ENCODE data around the gene C20orf204. TPM values are rescaled to one million over a fixed set of nuclear protein-coding genes. Genes with fewer than 3 reads are reported as not detected.

Gene C20orf204
- polyA plus RNA-seq, 1 donor from 2014 or later = not detected

DNA sequence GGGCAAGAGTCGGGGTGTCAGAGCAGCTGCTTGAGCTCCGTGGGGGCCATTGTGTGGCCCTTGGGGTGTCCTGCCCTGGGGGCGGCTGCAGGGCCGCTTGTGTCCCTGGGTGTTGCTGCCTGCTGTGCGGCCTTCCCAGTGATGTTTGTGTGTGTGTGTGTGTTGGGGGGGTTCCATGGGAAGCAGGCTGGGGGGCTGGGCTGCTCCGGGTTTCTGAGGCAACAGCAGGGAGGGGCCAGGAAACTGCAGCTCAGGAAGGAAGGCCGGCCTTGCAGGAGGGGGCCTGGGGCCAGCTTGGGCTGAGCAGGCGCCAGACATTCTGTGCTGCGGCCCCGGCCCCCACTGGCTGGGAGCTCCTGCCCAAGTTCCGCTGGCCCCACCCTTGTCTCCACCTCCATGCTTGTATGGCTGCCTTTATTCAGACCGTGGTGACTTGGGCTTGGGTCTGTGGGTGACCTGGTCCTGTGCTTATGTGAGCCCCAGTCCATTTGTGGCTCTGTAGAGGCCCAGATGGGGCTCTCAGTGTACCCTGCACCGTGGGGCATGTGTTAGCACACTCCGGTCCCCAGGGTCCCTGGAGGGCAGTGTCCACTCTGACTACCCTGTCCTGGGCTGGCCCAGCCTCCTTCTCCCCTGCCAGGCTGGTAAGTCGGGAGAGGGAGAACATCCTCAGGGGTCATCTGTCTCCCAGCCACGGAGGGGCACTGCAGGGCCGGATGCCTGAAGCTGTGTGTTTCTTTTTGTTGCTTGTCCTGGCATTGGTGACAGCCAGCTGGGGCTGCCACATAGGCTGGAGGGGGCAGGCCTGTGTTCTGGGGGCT lies 18.1 kb downstream of the C20orf204 start:
- H3K9me3 Mint-ChIP-seq = no peaks in the 10 kb centered on the region
- peaks cover 3% of the 10 kb centered on the region for H3K36me3 Mint-ChIP-seq
- peaks cover 34% of the 10 kb centered on the region for H3K27me3 Mint-ChIP-seq
- peaks cover 0 to 11% (median 9%) of the 10 kb centered on the region in 3 donors for H3K4me1 Mint-ChIP-seq
- no peak overlapping the region for H3K4me3 Mint-ChIP-seq
- peak overlapping the region in 1 of 3 donors; percentile 57 for H3K27ac Mint-ChIP-seq

DNA sequence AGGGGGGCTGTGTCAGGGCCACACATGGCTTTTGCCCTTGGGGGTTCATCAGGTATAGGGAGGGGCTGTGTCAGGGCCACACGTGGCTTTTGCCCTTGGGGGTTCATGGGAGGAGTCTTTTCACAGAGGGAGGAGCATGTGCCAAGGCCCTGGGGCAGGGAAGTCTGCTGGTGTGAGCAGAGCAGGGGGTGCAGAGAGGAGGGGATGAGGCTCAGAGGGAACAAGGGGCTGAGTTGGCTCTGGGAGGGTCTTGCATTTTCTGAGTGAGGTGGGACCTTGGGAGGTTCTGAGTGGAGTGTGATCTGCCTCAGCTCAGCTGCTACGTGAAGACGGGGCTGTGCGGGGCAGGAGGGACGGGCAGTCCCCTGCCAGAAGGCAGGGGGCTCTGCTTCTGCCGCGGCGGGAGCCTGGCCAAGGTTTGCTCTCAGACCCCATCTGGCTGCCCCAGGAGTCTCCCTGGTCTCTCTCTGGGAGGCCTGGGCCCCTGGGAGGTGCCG lies 19.5 kb downstream of the C20orf204 start:
- Mint-ChIP-seq H3K27ac (no peak overlapping the region), H3K4me3 (peak overlapping the region in 1 of 4 donors; percentile 19), H3K4me1 (peaks cover 0 to 11% (median 9%) of the 10 kb centered on the region in 3 donors), H3K9me3 (no peaks in the 10 kb centered on the region), H3K36me3 (peaks cover 3% of the 10 kb centered on the region), H3K27me3 (peaks cover 28% of the 10 kb centered on the region)

DNA sequence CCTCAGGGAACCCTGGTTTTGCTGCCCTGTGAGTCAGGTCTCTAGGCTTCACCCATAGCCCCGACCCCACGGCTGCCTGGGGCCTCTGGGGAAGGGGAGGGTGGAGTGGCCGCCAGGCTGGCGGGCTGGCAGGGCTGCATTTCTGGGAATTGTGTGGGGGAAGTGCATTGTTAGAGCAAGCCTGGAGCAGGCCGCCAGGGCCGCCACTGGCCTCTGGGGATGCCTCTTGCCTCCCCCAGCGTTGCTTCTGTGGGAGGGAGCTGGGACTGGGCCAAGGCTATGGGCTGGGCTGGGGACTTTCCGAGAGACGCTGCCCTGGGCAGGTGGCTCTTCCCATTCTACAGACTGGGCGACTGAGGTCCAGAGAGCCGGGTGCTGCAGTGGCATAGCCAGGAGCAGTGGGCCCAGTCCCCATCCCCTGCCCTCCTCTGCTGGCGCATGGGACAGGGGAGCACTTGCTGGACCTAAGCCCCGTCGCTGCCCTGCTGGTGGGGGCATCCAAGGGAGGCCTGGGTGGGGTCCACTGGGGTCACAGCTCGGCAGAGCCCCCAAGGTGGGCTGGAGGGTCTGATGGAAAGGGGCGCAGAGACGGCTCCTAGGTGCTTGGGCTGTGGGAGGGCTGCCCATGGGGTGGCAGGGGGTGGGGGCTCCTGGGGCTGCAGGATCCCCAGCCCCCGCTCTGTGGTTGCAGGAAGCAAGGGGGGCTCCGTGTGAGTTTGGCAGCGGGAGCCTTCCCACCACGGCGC lies 20.1 kb downstream of the C20orf204 start:
- Mint-ChIP-seq H3K4me3 (peak overlapping the region in 1 of 4 donors; percentile 9), H3K27ac (no peak overlapping the region), H3K4me1 (peaks cover 0 to 11% (median 9%) of the 10 kb centered on the region in 3 donors), H3K36me3 (peaks cover 3% of the 10 kb centered on the region), H3K27me3 (peaks cover 22% of the 10 kb centered on the region), H3K9me3 (no peaks in the 10 kb centered on the region)

DNA sequence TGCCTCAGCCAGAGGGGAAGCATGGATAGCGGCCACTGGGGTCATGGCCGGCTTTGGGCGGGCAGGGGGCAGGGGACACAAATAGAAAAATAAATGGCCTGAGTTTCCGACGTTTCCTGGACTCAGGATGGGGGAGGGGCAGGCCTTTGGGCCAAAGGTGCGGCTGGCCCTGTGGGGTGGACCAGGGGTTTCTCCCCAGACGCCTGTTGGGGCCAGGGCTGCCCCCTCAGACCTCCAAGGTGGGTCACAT lies 20.6 kb downstream of the C20orf204 start:
- Mint-ChIP-seq H3K4me3 (no peak overlapping the region), H3K27ac (no peak overlapping the region)

DNA sequence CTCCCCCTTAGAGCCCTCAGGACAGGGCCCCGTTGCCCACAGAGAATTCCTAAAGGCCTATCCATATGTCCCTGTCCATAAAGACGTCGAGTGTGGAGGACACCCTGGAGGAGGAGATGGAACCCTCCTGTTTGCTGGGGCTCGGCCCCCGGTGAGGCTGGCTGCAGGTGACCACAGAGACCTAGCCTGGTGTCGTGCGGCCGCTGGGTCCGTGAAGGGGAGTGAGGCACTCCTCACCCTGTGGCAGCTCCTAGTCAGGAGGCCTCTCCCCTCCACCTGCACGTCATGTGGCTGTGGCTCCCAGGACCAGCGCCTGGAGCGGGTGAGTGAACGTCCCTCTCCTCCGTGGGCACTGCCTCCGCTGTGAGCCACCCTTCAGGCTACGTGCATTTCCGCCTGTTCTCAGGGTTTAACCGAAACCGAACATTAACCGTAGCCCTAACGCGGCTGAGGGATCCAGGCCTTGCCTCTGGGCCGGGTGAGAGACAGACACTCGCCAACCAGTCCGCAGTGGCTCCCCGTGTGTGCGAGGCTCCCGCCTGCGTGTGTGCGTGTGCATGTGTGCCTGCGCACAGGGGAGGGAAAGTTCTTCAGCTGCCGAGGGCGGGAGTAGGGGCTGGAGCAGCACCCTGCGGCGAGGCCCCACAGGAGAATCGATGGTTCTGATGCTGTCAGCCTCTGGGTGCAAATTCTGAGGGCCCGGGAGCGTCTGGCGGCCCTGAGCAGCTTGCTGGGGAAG lies 21.1 kb downstream of the C20orf204 start:
- Mint-ChIP-seq H3K4me3 (peak overlapping the region in 1 of 4 donors; percentile 78), H3K27ac (no peak overlapping the region), H3K36me3 (peaks cover 3% of the 10 kb centered on the region), H3K27me3 (peaks cover 15% of the 10 kb centered on the region), H3K4me1 (peaks cover 0 to 11% (median 11%) of the 10 kb centered on the region in 3 donors), H3K9me3 (no peaks in the 10 kb centered on the region)

More for the DNA sequence above, 20.6 kb downstream of the C20orf204 start:
- Mint-ChIP-seq H3K4me1 (peaks cover 0 to 11% (median 9%) of the 10 kb centered on the region in 3 donors), H3K36me3 (peaks cover 3% of the 10 kb centered on the region), H3K9me3 (no peaks in the 10 kb centered on the region), H3K27me3 (peaks cover 20% of the 10 kb centered on the region)

DNA sequence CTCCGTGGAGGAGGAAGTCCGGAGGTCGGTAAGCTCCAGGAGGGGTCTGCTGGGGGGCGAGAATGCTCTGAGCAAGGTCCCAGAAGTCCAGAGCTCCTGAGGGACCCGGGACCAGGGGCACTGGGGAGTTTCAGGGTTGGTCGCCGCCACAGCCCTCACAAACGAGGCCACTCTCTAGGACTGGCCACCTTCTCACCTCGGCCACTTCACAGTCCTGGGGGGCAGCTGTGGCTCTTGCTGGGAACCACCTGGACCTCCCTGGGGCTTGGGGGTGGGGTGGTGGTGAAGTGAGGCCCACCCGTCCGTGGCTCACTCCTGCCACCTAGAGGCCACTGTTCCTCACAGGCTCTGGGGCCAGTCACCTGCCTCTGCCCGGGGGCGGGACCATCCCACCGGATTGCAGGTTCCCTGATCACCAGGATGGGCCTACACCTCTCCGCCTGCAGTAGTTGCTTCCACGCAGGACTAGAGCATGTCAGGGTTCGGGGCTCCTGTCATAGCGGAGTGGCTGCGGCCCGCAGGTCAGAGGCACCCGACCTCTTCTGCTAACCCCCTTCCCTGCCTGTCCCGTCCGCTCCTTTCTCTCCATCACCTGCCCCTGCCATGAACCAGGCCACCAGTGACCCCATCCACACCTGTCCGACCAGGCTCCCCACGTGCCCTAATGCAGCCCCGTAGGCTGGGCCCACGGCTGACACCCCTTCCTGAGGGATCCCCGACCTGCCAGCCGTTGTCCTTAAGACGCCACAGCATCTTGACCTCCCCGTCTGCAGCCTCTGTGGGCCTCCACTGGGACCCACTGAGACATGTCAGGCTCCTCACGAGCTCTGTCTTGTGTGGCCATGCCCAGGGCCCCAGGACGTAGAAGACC lies 21.9 kb downstream of the C20orf204 start:
- H3K4me3 Mint-ChIP-seq = peak overlapping the region in 3 of 4 donors; percentile 8 to 78 (median 54)
- peaks cover 3% of the 10 kb centered on the region for H3K36me3 Mint-ChIP-seq
- no peaks in the 10 kb centered on the region for H3K9me3 Mint-ChIP-seq
- peaks cover 0 to 13% (median 11%) of the 10 kb centered on the region in 3 donors for H3K4me1 Mint-ChIP-seq
- peaks cover 13% of the 10 kb centered on the region for H3K27me3 Mint-ChIP-seq
- no peak overlapping the region for H3K27ac Mint-ChIP-seq

DNA sequence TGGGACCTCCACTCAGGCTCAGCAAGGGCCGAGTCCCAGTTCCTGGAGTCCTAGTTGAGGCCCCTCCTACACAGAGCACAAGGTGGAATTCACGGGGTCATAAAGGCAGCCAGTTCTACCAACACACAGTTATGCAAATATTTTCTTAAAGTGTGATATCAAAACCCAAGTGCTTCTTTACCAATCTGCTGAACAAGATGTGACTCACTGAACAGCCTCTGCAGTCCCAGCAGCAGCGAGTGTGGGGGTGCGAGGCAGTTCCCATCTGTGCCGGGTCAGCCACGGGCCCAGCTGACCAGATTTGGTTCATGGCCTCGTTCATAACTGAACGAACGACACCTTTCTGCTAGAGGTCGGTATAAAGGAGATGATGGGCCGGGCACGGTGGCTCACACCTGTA lies 22.6 kb downstream of the C20orf204 start:
- H3K27me3 Mint-ChIP-seq = peaks cover 7% of the 10 kb centered on the region
- H3K9me3 Mint-ChIP-seq = no peaks in the 10 kb centered on the region

DNA sequence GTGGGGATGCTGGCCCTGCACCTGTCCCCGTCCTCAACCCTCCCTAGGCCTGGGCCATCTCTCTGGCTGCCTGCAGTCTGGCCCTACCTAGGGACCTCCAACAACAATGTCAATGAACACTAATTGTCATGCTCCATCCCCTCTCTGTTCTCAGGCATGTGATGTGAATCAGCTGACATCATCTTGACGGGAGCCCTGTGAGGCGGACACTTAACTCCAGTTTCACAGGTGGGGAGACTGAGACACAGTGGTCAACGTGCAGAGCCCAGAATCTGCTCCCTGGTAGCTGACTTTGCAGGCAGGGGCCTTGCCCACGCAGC lies 26.3 kb downstream of the C20orf204 start:
- Mint-ChIP-seq H3K4me3 (peak overlapping the region in 3 of 4 donors; percentile 65 to 83 (median 81)), H3K27ac (peak overlapping the region in 1 of 3 donors; percentile 18), H3K36me3 (peaks cover 1% of the 10 kb centered on the region), H3K4me1 (peaks cover 17 to 39% (median 25%) of the 10 kb centered on the region in 3 donors), H3K9me3 (no peaks in the 10 kb centered on the region), H3K27me3 (peaks cover 4% of the 10 kb centered on the region)

More for the DNA sequence above, 22.6 kb downstream of the C20orf204 start:
- Mint-ChIP-seq H3K36me3 (peaks cover 3% of the 10 kb centered on the region), H3K27ac (peak overlapping the region in 1 of 3 donors; percentile 31), H3K4me1 (peaks cover 0 to 13% (median 7%) of the 10 kb centered on the region in 3 donors), H3K4me3 (peak overlapping the region in 1 of 4 donors; percentile 54)

DNA sequence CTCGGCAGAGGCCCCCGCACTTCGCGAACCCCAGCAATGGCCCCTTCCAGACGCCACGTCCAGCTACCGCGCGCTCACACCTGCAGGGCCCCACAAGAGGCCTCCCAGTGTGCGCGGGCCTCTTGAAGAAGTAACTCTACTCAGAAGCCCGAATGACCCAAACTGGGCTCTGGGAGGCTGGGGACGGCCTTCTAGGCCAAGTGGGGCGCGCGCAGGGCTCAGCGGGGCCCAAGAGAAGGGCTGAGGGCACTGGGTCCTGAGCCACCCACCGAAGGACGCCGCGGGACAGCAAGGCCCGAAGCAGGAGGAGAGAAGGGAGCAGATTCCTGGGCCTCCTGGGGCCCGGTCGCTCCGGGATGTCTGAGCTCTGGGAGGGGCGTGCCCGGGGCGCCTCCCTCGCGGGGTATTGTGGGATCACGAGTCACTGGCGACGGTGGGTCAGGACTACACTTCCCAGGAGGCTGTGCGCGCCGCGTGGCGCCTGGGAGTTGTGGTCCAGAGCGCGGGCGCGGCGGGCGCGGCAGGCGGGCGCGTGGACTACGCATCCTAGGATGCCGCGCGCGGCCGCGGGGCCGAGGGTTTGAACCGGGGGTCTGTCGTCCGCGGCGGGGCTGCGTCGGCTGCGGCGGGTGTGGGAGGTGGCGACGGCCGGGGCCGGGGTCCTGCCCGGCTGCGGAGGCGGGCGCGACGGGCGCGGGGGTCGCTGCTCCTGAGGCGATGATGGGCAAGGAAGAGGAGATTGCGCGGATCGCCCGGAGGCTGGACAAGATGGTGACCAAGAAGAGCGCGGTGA lies 26.8 kb downstream of the C20orf204 start, which contains the start of gene TCEA2:
Gene TCEA2, plus strand, starts transcription at position 603 of the 793 bp plus-strand sequence. Its CDS starts 115 bp downstream, at position 718.
- H3K27ac Mint-ChIP-seq = peak within 1 kb of the TSS in 2 of 3 donors; percentile 28 to 61
- H3K27me3 Mint-ChIP-seq = peaks cover 4% of the 10 kb centered on the region
- peaks cover 1% of the 10 kb centered on the region for H3K36me3 Mint-ChIP-seq
- peaks cover 17 to 37% (median 25%) of the 10 kb centered on the region in 3 donors for H3K4me1 Mint-ChIP-seq
- no peaks in the 10 kb centered on the region for H3K9me3 Mint-ChIP-seq
- peak within 1 kb of the TSS; percentile 80 to 95 (median 86) for H3K4me3 Mint-ChIP-seq

DNA sequence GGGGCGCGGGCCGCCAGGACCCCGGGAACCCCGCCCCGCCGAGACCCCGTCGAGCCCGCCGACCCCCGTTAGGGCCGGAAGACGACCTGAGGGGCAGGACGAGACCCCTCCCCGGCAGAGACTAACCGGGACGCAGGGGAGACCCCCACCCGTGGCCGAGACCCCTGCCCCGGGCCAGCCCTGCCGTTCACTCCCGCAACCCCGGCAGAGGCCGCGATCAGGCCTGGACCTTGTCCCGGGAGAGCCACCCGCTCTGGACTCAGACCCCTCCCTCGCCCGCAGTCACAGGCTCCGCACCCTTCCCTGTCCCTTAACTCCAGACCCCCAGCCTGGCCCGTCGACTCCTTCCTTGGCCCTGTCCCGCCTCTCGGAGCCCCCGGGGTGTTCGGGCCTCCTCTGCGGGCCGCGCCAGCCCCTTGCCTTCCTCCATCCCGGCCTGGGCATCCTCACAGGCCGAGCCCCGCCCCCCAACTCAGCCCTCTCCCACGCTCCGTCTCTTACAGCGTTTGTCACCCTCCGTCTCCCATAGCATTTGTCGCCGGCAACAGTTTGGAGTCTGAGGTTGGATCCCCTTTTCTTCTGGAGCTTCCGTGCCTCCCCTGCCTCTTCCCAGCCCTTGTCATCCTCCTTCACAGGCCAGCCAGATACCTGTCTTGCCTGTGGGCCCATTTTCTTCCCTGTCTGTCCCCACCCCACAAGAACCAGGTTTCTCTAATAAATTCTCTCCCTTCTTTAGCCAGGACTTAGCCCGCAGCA lies 27.6 kb downstream of the C20orf204 start:
- peaks cover 17 to 31% (median 20%) of the 10 kb centered on the region in 3 donors for H3K4me1 Mint-ChIP-seq
- peak overlapping the region; percentile 80 to 95 (median 86) for H3K4me3 Mint-ChIP-seq
- peak overlapping the region in 2 of 3 donors; percentile 28 to 61 for H3K27ac Mint-ChIP-seq
- H3K9me3 Mint-ChIP-seq = no peaks in the 10 kb centered on the region
- peaks cover 4% of the 10 kb centered on the region for H3K27me3 Mint-ChIP-seq
- peaks cover 1% of the 10 kb centered on the region for H3K36me3 Mint-ChIP-seq

DNA sequence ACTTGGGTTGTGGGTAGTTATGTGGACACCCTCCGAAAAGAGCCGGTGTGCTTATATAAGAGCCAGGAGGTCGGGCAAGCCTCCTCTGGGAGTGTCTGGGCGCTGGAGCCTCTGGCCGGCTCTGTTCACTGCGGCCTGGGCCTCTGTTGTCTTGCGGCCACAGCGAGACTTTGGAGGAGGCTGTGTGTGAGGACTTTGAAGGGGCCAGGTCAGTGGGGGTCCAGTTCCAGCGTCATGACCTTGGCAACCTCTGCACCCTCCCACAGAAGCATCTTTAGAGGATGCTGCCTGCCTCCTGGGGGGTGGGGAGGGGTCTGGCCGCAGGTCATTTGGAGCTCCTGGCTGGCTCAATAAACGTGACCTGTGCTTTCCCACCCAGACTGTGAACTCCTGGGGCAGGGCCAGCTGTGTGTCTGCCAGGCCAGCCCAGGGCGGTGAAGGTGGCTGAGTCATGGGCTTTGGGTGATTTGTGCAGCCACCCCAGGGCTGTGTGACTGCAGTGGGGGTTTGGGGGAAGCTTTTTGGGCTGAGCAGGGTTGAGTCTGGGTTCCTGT lies 28.2 kb downstream of the C20orf204 start:
- Mint-ChIP-seq H3K27ac (peak overlapping the region in 2 of 3 donors; percentile 61 to 69), H3K9me3 (no peaks in the 10 kb centered on the region), H3K4me3 (peak overlapping the region; percentile 70 to 95 (median 86)), H3K4me1 (peaks cover 17 to 31% (median 20%) of the 10 kb centered on the region in 3 donors), H3K27me3 (peaks cover 4% of the 10 kb centered on the region), H3K36me3 (peaks cover 1% of the 10 kb centered on the region)
